HG03025 (cell line): ENCODE results near the gene C4orf46.
"Not testable (repeated sequence)": the region's sequence is repeated elsewhere in the genome, so short reads cannot be mapped to it uniquely, and the experiment has no call there.

Experiments used
- ATAC-seq: cut with Tn5 transposase; IDR thresholded peaks from one replicate; pipeline ENCODE4 v1.9.1; 2021; ENCODE audit warnings: mild to moderate bottlenecking, moderate library complexity; ENCODE audit not compliant: unreplicated experiment, low FRiP score

C4orf46 gene

GRCh38 chr4:158671665-158671914 is at the start of gene C4orf46:
Gene C4orf46, minus strand, starts transcription at chr4:158671887. Its CDS starts 86 bp downstream, at chr4:158671801.
- ATAC-seq = no peak

DNA sequence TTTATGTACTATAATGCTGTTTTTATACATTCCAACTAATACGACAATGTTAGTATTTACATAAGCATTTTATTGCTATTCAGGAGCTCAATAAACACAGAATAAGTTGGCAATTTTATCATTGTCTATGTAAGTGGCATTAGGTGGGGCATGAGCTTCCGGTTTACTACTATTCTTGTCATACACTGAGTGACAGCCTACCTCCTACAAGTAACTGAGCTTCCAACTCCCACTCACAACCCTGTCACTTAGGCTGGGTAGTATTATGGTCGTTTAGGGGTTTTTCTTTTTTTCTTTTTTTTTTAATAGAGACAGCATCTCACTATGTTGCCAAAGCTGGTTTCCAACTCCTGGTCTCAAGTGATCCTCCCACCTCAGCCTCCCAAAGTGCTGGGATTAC is 44.1 kb upstream of the C4orf46 start:
- no peak for ATAC-seq

DNA sequence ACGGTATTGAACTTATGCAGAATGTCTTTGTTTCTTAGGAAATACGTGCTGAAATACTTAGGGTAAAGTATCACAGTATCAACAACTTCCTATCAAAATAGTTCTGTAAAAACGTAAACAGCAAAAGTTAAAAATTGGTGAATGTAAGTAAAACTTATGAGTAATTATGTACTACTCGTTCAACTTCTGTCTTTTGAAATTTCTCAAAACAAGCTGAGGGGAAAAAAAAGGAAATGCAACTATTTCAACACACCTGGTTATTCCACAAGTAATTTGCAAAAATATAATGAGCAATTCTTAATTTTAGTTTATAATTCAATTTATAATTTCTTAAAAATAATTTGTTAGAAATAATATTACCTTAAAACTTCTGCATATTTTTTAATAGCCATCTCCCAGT is 43.2 kb upstream of the C4orf46 start:
- ATAC-seq = no peak

DNA sequence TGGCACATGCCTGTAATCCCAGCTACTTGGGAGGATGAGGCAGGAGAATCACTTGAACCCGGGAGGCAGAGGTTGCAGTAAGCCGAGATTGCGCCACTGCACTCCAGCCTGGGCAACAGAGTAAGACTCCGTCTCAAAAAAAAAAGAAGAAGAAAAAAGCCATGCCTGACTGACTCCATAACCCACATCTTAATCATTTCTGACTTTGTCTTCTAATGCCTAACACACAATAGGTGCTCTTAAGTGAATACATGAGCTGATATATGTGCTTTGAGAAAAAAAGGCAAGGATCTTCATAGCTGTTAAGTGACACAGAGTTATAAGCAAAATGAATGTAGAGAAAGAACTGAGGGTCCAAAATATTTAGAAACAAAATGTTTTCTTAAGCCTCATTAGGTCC is 40.9 kb upstream of the C4orf46 start:
- not testable (repeated sequence) for ATAC-seq

- no peak for ATAC-seq
These were observed 39.1 kb upstream of the C4orf46 start for GRCh38 chr4:158710814-158711213.

GRCh38 chr4:158704274-158704673 is 32.6 kb upstream of the C4orf46 start:
- ATAC-seq = no peak

GRCh38 chr4:158688813-158689212 is 17.1 kb upstream of the C4orf46 start:
- no peak for ATAC-seq

- no peak for ATAC-seq
These were observed 10.4 kb upstream of the C4orf46 start for GRCh38 chr4:158682066-158682465.

DNA sequence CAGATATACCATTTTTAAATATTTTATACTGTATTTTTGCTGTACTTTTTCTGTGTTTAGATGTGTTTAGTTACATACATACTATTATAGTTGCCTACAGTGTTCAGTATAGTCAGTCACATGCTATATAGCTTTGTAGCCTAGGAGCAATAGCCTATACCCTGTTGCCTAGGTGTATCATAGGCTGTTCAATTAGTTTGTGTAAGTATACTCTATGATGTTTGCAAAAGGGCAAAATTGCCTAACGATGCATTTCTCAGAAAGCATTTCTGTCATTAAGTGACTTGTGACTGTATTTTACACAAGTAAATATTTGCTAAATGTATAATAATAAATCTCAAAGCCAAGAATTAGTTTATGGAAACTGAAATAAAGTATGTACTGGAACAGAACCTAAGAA is 9.9 kb upstream of the C4orf46 start:
- no peak for ATAC-seq

GRCh38 chr4:158678767-158679166 is 7.1 kb upstream of the C4orf46 start:
- ATAC-seq = no peak

DNA sequence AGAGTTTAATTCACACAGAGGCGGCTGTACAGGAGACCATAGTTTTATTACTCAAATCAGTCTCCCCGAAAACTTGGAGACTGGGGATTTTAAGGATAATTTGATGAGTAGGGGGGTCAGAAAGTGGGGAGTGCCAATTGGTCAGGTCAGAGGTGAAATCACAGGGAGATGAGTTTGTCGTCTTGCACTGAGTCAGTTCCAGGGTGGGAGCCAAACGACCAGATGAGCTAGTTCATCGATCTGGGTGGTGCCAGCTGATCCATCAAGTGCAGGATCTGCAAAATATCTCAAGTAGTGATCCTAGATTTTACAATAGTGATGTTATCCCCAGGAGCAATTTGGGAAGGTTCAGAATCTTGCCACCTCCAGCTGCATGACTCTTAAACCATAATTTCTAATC is 4.4 kb upstream of the C4orf46 start:
- ATAC-seq = no peak

DNA sequence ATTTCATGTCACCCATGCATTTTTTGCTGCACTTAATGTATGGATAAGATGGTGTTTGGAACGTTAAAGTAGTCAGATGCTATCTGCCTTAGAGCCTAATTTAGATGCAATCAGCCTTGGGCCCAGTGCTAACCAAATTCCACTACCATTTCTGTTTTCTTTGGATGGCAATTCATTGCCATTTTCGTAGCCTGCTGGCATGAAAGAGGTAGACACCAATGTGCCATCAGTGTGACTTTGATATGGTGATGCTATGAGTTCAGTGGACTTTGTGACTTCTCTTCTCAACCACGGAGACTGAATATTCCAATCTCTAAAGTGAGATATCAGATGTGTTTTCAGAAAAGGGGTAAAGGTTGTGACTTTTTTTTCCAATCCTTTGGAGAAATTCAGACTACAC is 1.9 kb upstream of the C4orf46 start:
- ATAC-seq = no peak

- peak; percentile 87 for ATAC-seq
These were observed 474 bp upstream of the C4orf46 start, which contains the start of gene ETFDH for GRCh38 chr4:158671915-158672806. Gene ETFDH, plus strand, starts transcription at chr4:158672296. Its CDS starts 161 bp downstream, at chr4:158672457.

DNA sequence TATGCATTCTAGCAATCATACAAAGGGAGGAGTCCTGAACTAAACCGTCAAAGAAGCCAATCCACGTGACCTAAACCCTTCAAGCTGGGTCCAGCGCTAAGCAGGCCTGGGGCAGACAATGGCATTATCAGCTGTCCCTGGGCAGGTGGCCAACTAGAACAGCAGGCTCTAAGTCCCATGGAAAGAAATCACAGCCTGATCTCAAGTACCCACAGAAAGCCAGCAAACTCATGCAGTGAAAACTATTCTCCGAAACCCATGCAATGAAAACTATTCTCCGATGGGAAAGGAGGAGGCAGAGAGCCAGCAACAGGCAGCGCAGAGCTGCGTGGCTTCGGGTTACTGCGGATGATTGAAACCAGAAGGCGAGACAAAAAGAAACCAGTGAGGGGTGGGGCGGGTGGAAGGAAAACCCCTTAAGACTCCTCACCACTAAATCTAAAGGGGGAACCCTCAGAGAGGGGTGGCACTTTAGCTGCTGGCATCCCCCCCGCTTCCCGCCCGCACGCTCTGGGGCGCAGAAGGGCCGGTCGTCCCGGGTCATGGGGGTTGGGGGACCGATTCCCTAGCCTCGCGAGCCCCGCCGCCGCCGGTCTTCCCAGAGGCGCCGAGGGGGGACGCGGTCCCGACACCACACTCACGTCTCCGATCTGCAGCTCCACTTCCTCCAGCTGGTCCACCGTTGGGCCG is 567 bp downstream of the C4orf46 start:
- peak; percentile 23 for ATAC-seq

- no peak for ATAC-seq
These were observed 2.4 kb downstream of the C4orf46 start for GRCh38 chr4:158669310-158669709.

DNA sequence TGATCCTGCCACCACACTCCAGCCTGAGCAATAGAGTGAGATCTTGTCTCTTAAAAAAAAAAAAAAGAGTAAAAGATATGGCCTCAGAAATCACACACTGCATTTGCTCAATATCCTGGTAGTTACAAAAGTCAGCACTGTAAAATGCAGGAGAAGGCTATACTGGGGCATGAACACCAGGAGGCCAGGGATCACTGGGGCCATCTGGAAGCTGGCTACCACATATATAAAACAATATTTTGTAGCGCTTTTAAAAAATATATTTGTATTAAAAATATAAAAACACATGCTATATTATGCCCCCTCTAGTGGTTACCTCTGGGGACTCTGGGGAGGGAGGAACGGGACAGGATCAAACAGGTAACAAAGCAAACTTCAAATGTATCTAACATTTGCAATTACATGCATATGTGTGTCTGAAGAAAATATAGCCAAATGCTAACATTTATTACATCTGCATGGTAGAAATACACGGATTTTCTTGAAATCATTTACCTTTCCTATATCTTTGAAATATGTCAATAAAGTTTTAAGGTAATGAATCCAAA is 4.0 kb downstream of the C4orf46 start:
- no peak for ATAC-seq

GRCh38 chr4:158666892-158667291 is 4.8 kb downstream of the C4orf46 start:
- ATAC-seq = no peak

DNA sequence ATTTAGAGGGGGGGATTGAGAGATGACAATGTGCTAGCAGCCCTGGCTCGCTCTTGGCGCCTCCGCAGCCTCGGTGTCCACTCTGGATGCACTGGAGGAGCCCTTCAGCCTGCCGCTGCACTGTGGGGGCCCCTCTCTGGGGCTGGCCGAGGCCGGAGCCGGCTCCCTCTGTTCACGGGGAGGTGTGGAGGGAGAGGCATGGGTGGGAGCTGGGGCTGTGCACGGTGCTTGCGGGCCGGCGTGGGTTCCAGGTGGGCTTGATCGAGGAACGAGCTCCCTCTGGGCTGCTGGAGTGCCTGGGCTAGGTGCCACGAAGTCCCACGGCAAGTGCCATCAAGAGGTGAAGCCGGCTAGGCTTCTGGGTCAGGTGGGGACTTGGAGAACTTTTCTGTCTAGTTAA is 6.9 kb downstream of the C4orf46 start:
- ATAC-seq = no peak

GRCh38 chr4:158663707-158664625 is 7.7 kb downstream of the C4orf46 start:
- not testable (repeated sequence) for ATAC-seq

DNA sequence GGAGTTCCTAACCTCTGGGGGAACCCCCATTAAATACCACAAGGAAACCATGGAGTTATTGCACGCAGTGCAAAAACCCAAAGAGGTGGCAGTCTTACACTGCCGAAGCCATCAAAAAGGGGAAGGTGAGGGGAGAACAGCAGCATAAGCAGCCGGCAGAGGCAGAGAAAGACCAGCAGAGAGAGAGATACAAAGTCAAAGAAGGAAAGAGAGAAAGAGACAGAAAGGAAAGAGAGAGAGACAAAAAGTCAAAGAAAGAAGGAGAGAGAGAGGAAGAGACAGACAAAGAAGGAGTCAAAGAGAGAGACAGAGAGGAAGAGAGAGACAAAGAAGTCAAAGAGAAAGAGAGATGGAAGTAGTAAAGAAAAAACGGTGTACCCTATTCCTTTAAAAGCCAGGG is 8.4 kb downstream of the C4orf46 start:
- not testable (repeated sequence) for ATAC-seq

GRCh38 chr4:158657291-158657690 is 14.4 kb downstream of the C4orf46 start:
- ATAC-seq = no peak
